ENCODE data around the gene PELI2.

GRCh38 chr14:56339855-56340701 is 221.9 kb downstream of the PELI2 start:
- TF ChIP-seq CTCF (conservative IDR thresholded peaks at IDR 0.05 in 1 of 2, IDR thresholded peaks at IDR 0.05 in 1 of 2; ENCODE audit: low read depth in 1 of 2, low read length in 2 of 2): peak; percentile 88 to 96
- TF ChIP-seq EZH2 (IDR thresholded peaks at IDR 0.05; ENCODE audit: low read length, missing control alignments): no peak
